Loucy (cell line): ENCODE results near the gene OSBPL7.

Experiments used
- CTCF ChIP-seq: fragments of 200-600 bp; sonication (generic); conservative IDR thresholded peaks from 2 replicates; pipeline ENCODE4 v1.5.1; 2014; ENCODE audit warnings: mild to moderate bottlenecking, antibody characterized with exemption, low read length
- EZH2phosphoT487 ChIP-seq: fragments of 200-600 bp; IDR thresholded peaks from 2 replicates; pipeline ENCODE4 v1.6.1; 2018; ENCODE audit warnings: antibody characterized with exemption, mild to moderate bottlenecking, moderate library complexity, borderline replicate concordance

- TF ChIP-seq CTCF, result no peak
- no peak for TF ChIP-seq EZH2phosphoT487
Measured at GRCh38 chr17:47866941-47867340, 45.3 kb upstream of the OSBPL7 start.
